Prostate gland (tissue), 2 donors: Measurements from ENCODE around the gene MYO5B.

Experiments used
- CTCF ChIP-seq, 4 experiments: fragments of 200-600 bp in 2 of 4; fragments of 450-650 bp in 2 of 4; sonication (generic) in 2 of 4; IDR thresholded peaks; 1 replicate in 3 of 4; 2 replicates in 1 of 4; pipeline ENCODE4 v1.5.1; 2016 to 2019; ENCODE audit warnings: antibody characterized with exemption in 4 of 4, mild to moderate bottlenecking in 2 of 4, moderate library complexity in 2 of 4
- POLR2A ChIP-seq: fragments of 450-650 bp; IDR thresholded peaks from one replicate; pipeline ENCODE4 v1.6.1; 2016; ENCODE audit warnings: antibody characterized with exemption, mild to moderate bottlenecking
- POLR2AphosphoS5 ChIP-seq: sonication (generic); formaldehyde crosslinking; IDR thresholded peaks from one replicate; pipeline ENCODE4 v1.6.1; 2017; ENCODE audit warnings: antibody characterized with exemption

DNA sequence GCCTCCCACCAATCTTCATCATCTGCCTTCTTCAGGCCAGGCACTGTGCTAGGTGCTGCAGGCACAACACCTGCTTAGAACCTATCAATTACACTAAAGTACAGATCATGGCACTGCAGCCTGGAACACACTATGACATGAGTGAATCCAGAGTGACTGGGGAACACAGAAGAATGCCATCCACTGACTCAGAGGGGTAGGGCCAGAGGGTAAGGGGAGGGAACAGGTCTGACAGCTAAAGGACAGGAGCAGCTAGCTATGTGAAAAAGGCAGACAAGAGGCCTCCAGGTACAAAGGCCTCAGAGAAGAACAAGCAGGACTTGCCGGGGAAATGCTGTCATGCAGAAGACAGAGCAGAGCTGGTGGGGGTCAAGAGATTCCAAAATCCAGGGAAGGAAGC lies 328.3 kb downstream of the MYO5B start:
- TF ChIP-seq CTCF (IDR thresholded peaks at IDR 0.05) (no peak), POLR2A (no peak), POLR2AphosphoS5 (no peak)
